ENCODE results near the gene USP17L25.
"Not testable (repeated sequence)": the region's sequence is repeated elsewhere in the genome, so short reads cannot be mapped to it uniquely, and the experiment has no call there.

The USP17L25 gene
- 0 reads per million in 17 experiments for total RNA-seq

- not testable (repeated sequence) for DNase-seq
Observed at GRCh38 chr4:9329611-9330010, at the start of gene USP17L25. TSS of gene USP17L25 (plus strand) at chr4:9329911. CDS start at chr4:9329911, 0 bp downstream.

- DNase-seq, result not testable (repeated sequence)
Observed at GRCh38 chr4:9324191-9324590, 5.5 kb upstream of the USP17L25 start.

GRCh38 chr4:9324865-9325264, 4.8 kb upstream of the USP17L25 start, which contains the start of gene USP17L24:
TSS of gene USP17L24 (plus strand) at chr4:9325165. CDS start at chr4:9325165, 0 bp downstream.
- DNase-seq, result not testable (repeated sequence)

- not testable (repeated sequence) for DNase-seq
Observed at GRCh38 chr4:9334358-9334757, 4.6 kb downstream of the USP17L25 start, which contains the start of gene USP17L26. TSS of gene USP17L26 (plus strand) at chr4:9334658. CDS start at chr4:9334658, 0 bp downstream.

GRCh38 chr4:9339103-9339502, 9.4 kb downstream of the USP17L25 start, which contains the start of gene USP17L5:
TSS of gene USP17L5 (plus strand) at chr4:9339403. CDS start at chr4:9339403, 0 bp downstream.
- not testable (repeated sequence) for DNase-seq

- not testable (repeated sequence) for DNase-seq
Observed at GRCh38 chr4:9343848-9344247, 14.1 kb downstream of the USP17L25 start, which contains the start of gene USP17L27. TSS of gene USP17L27 (plus strand) at chr4:9344148. CDS start at chr4:9344148, 0 bp downstream.

GRCh38 chr4:9348593-9348992, 18.9 kb downstream of the USP17L25 start, which contains the start of gene USP17L28:
TSS of gene USP17L28 (plus strand) at chr4:9348893. CDS start at chr4:9348893, 0 bp downstream.
- not testable (repeated sequence) for DNase-seq

GRCh38 chr4:9350866-9351265, 21.2 kb downstream of the USP17L25 start:
- DNase-seq, result not testable (repeated sequence)

- not testable (repeated sequence) for DNase-seq
Observed at GRCh38 chr4:9353338-9353737, 23.6 kb downstream of the USP17L25 start, which contains the start of gene USP17L29. TSS of gene USP17L29 (plus strand) at chr4:9353638. CDS start at chr4:9353638, 0 bp downstream.

GRCh38 chr4:9362829-9363228, 33.1 kb downstream of the USP17L25 start, which contains the start of gene USP17L30:
TSS of gene USP17L30 (plus strand) at chr4:9363129. CDS start at chr4:9363129, 0 bp downstream.
- not testable (repeated sequence) for DNase-seq

GRCh38 chr4:9379881-9380280, 50.2 kb downstream of the USP17L25 start:
- DNase-seq, result not testable (repeated sequence)
